Measurements from ENCODE around the gene PITPNC1.
A peak's percentile ranks its signal among the peaks of the same experiment; 100 is the strongest.

The PITPNC1 gene

DNA sequence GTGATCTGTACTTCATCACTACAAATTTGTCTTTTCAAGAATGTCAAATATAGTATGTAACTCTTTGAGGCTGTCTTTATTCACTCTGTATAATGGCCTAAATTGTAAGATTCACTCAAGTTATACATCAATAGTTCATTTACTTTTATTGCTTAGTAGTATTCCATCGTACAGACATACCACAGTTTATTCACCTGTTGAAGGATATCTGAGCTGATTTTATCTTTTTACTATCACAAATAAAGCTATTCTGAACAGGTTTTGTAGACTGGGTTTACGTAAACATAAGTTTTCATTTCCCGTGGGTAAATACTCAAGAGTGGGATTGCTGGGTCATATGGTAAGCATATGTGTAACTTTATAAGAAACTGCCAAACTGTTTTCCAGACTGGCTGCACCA lies 29.3 kb upstream of the PITPNC1 start:
- H3K4me3 ChIP-seq (replicated peaks; ENCODE audit: low read depth, low read length): no peak overlapping the region
- DNase-seq (ENCODE audit: low read depth): no peak
- TF ChIP-seq, protein P1, sequence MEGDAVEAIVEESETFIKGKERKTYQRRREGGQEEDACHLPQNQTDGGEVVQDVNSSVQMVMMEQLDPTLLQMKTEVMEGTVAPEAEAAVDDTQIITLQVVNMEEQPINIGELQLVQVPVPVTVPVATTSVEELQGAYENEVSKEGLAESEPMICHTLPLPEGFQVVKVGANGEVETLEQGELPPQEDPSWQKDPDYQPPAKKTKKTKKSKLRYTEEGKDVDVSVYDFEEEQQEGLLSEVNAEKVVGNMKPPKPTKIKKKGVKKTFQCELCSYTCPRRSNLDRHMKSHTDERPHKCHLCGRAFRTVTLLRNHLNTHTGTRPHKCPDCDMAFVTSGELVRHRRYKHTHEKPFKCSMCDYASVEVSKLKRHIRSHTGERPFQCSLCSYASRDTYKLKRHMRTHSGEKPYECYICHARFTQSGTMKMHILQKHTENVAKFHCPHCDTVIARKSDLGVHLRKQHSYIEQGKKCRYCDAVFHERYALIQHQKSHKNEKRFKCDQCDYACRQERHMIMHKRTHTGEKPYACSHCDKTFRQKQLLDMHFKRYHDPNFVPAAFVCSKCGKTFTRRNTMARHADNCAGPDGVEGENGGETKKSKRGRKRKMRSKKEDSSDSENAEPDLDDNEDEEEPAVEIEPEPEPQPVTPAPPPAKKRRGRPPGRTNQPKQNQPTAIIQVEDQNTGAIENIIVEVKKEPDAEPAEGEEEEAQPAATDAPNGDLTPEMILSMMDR (IDR thresholded peaks at IDR 0.05; ENCODE audit: low read length, missing control alignments): no peak

GRCh38 chr17:67349420-67349819 lies 27.7 kb upstream of the PITPNC1 start:
- DNase-seq (ENCODE audit: low read depth): no peak
- no peak overlapping the region for H3K4me3 ChIP-seq (replicated peaks; ENCODE audit: low read depth, low read length)
- TF ChIP-seq, protein P1 (IDR thresholded peaks at IDR 0.05; ENCODE audit: low read length, missing control alignments): no peak

GRCh38 chr17:67353161-67353560 lies 23.9 kb upstream of the PITPNC1 start:
- DNase-seq (ENCODE audit: low read depth): no peak
- TF ChIP-seq, protein P1 (IDR thresholded peaks at IDR 0.05; ENCODE audit: low read length, missing control alignments): no peak
- H3K4me3 ChIP-seq (replicated peaks; ENCODE audit: low read depth, low read length): no peak overlapping the region

GRCh38 chr17:67353929-67354574 lies 23.0 kb upstream of the PITPNC1 start:
- DNase-seq (ENCODE audit: low read depth): no peak
- TF ChIP-seq, protein P1 (IDR thresholded peaks at IDR 0.05; ENCODE audit: low read length, missing control alignments): no peak
- no peak overlapping the region for H3K4me3 ChIP-seq (replicated peaks; ENCODE audit: low read depth, low read length)

GRCh38 chr17:67358612-67359011 lies 18.5 kb upstream of the PITPNC1 start:
- DNase-seq (ENCODE audit: low read depth): no peak
- H3K4me3 ChIP-seq (replicated peaks; ENCODE audit: low read depth, low read length): no peak overlapping the region
- TF ChIP-seq, protein P1 (IDR thresholded peaks at IDR 0.05; ENCODE audit: low read length, missing control alignments): no peak

DNA sequence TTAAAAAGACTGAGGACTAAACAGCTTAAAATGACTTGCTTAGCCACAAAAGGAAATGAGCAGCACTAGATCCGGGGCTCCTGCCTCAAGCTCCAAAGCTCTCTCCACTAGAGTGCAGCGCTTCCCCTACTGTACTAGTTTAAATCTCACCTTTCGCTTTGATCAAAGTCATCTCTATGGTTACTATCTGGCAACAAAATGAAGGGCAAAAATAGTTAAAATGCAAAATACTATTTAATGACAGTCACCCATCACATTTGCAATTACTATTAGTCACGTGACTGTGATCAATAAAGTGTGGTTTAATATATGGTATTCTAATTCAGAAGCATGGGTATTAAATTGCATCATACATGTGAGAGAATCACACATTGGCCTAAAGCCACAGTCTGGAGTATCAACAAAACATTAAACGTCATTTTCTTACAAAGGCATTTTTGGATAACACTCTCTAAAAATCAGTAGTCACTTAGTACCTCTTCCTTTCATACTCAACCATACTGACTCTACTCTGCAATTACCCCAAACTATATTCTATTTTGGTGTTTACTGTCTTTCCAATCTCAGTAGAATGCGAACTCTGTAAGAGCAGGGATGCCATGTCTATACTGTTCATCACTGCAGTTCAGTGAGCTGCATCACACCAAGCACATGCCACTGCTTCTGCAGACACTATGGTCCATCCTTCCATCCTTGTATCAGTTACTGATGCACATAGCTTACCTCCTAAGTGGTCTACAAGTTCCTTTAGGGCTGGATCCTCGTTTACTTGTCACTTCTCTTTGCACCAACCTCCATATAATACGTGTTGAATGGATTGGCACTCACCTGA lies 16.9 kb upstream of the PITPNC1 start:
- TF ChIP-seq, protein P1 (IDR thresholded peaks at IDR 0.05; ENCODE audit: low read length, missing control alignments): peak; percentile 39
- peak; percentile 42 for DNase-seq (ENCODE audit: low read depth)
- H3K4me3 ChIP-seq (replicated peaks; ENCODE audit: low read depth, low read length): no peak overlapping the region
